HG03103 (cell line): ENCODE data around the gene SLC66A2.

ENCODE experiments used
- ATAC-seq: cut with Tn5 transposase; IDR thresholded peaks from one replicate; pipeline ENCODE4 v1.9.1; 2021; ENCODE audit warnings: low read depth; ENCODE audit not compliant: unreplicated experiment

SLC66A2 gene

GRCh38 chr18:79921984-79922965, 29.2 kb downstream of the SLC66A2 start:
- no peak for ATAC-seq

- ATAC-seq = no peak
These were observed 32.4 kb downstream of the SLC66A2 start for GRCh38 chr18:79919089-79919488.

DNA sequence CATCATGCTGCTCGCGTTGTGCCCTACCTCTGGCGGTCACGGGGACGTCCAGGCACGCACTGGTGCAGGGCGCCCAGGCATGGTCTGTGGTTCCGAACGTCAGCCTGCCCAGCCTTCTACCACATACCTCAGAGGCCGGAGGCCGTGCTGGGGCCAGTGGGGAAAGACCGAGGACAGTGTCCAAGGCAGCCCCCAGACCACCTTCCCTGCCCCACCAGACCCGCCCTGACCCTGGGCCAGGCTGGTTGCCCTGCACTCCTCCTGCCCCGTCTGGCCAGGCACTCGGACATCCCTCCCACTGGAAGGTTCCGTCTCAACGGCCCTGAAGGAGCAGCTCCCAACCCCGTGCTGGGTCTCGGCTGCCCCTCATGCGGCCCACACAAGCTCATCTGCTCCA, 32.8 kb downstream of the SLC66A2 start:
- no peak for ATAC-seq

- ATAC-seq = no peak
These were observed 33.4 kb downstream of the SLC66A2 start for GRCh38 chr18:79917853-79918614.

DNA sequence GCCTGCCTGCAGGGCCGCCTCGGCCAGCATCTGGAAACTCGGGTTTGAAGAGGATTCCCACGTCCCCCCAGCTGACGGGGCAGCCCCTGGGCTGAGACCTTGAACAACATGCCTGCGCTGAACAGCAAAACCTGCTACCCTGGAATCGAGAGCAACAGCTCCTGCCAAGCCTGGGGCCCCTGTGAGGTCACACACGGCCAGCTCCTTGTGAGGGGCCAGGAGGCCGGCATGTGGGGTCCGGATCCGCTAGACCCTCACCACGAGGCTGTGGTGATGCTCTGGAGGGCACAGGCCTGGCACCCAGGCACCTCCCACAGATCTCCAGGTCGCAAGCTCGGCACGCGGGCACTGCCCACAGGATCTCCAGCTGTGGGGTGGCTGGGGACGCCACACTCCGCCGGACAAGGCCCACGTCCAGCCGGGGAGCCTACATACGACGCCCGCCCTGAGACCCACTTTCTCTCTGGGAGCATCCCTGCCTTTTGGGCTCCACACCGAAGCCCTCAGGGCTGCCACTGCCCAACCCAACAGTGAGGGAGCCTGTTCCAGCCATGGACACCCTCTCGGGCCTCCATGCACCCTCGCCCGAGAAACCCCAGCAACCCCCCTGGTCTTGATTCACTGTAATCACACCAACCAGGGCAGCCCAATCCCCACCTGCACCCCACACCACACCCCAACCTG, 34.1 kb downstream of the SLC66A2 start:
- ATAC-seq = no peak

GRCh38 chr18:79916546-79917168, 34.8 kb downstream of the SLC66A2 start:
- ATAC-seq = no peak

GRCh38 chr18:79916128-79916494, 35.3 kb downstream of the SLC66A2 start:
- no peak for ATAC-seq

DNA sequence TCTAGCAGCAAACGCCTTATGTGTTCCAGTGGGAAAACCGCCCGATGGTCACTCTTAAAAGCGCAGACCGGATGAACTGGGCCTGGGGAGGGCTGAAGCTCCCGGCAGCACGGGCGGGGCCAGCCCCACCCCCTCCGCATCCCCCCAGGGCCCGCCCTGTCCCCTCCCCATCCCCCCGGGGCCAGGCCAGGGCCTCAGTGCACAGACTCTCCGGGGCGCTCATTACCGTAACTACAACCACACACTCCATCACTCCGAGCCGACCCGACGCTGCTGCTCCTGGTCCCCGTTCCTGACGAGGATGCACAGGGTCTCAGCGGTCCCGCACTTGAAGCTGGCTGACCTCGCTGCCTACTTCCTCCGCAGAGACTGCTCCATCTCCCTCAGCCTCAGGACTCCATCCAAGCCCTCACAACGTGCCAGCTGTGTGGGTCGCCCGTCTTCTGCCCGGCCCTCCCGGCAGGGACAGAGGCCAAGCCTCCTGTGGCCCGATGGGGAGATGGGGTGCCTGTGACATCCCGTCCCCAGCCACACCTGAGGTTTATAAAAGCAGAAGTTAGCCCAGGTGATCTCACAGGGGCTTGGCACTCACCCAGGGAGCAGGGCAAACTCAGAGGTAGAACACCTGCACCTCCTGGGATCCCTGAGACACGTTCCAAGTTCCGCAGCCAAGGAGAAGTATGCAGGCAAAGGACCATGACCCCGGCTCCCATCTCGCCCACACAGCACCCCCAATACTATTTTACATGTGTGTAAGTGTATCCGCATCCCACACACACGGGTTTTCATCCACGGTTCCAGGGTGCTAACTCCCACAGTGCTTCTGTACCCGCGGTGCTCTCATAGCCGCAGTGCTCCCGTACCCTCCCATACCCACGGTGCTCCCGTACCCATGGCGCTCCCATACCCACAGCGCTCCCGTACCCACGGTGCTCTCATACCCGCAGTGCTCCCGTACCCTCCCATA, 36.0 kb downstream of the SLC66A2 start:
- no peak for ATAC-seq

DNA sequence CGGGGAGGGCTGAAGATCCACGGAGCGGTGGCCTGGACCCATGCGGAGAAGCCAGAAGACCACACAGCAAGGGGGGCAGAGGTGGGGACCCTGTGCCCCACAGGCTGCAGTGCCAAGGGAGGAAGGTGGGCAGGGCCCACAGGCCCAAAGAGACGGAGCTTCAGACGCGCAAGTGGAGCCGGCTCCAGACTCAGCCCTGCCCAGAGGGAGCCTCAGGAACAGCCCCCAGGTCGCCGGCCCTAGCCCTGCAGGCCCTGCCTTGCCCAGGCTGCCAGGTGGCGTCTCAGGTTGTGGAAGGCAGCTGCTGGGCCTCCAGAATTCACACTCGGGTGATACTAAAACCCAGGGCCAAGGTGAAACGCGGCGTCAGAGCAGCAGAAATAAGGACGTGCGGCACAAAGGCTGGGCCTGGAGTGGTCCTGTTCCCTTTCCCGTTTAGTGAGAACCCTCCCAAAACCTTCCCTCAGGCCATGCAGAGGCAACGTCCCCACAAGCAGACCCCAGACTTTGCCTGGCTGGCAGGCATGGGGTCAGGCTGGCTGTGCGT, 36.8 kb downstream of the SLC66A2 start:
- no peak for ATAC-seq

GRCh38 chr18:79912994-79913831, 38.2 kb downstream of the SLC66A2 start:
- ATAC-seq = no peak

DNA sequence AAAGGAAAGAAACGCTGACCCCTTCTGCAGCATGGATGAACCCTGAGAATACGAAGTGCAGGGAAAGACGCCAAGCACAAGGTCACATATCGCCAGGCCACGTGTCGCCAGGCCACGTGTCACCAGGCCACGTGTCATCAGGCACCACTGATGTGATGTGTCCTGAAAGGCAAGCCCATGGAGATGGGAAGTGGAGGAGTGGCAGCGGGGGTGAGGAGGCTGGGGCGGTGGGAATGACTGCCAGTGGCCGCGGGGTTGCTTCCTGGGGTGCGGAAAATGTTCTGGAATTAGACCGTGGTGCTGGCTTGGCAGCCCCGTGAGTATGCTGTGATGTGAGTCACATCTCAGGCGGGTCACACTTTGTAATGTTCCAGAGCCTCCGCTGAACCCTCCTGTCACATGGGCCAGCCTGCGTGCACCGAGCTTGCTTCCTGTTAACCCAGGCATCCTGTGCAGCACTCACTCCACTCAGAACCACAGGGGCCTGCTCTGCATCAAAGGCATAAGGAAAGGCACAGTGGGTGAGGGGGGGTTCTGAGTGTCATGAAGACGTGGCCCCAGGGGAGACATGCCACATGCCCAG, 39.0 kb downstream of the SLC66A2 start:
- ATAC-seq = no peak

- no peak for ATAC-seq
These were observed 39.8 kb downstream of the SLC66A2 start for GRCh38 chr18:79911344-79912270.

GRCh38 chr18:79910563-79911343, 40.7 kb downstream of the SLC66A2 start:
- ATAC-seq = no peak

- no peak for ATAC-seq
These were observed 44.7 kb downstream of the SLC66A2 start for GRCh38 chr18:79906706-79907105.

GRCh38 chr18:79905993-79906392, 45.5 kb downstream of the SLC66A2 start:
- ATAC-seq = no peak

- no peak for ATAC-seq
These were observed 46.0 kb downstream of the SLC66A2 start for GRCh38 chr18:79905389-79905911.
